MCF 10A (cell line): Measurements from ENCODE around the gene SEH1L. TPM values are rescaled to one million over a fixed set of nuclear protein-coding genes. Genes with fewer than 3 reads are reported as not detected.

Experiments used
- BruUV-seq: library from RNA; stranded (reverse); fragments of 400-500 nt; replicated peaks from 2 replicates; lab custom pipeline; 2021; lab: Mats Ljungman, UMichigan
- CTCF ChIA-PET: fragments of 300-600 bp; sonication (Branson Sonifier 250); formaldehyde crosslinking; extraction: SDS; loops from one replicate; lab custom pipeline; 2021; ENCODE audit warnings: antibody characterized with exemption, inconsistent platforms; lab: Yijun Ruan, JAX
- POLR2A ChIA-PET: fragments of 300-600, 350-650 bp; sonication (Branson Sonifier 250); formaldehyde crosslinking; extraction: SDS; loops from one replicate; lab custom pipeline; 2020; ENCODE audit warnings: antibody characterized with exemption, inconsistent platforms; lab: Yijun Ruan, JAX
- DNase-seq: peaks from one replicate; pipeline ENCODE4 v3.0.0-alpha.2; 2018; ENCODE audit not compliant: unreplicated experiment
- H3K27ac Mint-ChIP-seq: one replicate; pipeline ENCODE4 v1.8.0; 2022; ENCODE audit warnings: mild to moderate bottlenecking, low read depth, mixed read lengths; ENCODE audit not compliant: unreplicated experiment
- H3K27me3 Mint-ChIP-seq: one replicate; pipeline ENCODE4 v1.8.0; 2022; ENCODE audit warnings: mixed read lengths; ENCODE audit not compliant: insufficient read depth, unreplicated experiment
- H3K36me3 Mint-ChIP-seq: one replicate; pipeline ENCODE4 v1.8.0; 2022; ENCODE audit warnings: mild to moderate bottlenecking, moderate library complexity, mixed read lengths; ENCODE audit not compliant: insufficient read depth, unreplicated experiment
- H3K4me1 Mint-ChIP-seq: one replicate; pipeline ENCODE4 v1.8.0; 2022; ENCODE audit warnings: mixed read lengths; ENCODE audit not compliant: insufficient read depth, unreplicated experiment
- H3K4me3 Mint-ChIP-seq: one replicate; pipeline ENCODE4 v1.8.0; 2022; ENCODE audit warnings: mild to moderate bottlenecking, moderate library complexity, mixed read lengths; ENCODE audit not compliant: unreplicated experiment
- H3K9me3 Mint-ChIP-seq: one replicate; pipeline ENCODE4 v1.8.0; 2022; ENCODE audit warnings: mixed read lengths; ENCODE audit not compliant: unreplicated experiment
- intact Hi-C: fragments of 100-400 bp; cut with micrococcal nuclease; formaldehyde crosslinking; loops from 2 replicates; pipeline ENCODE4 v1.14.1; 2022
- total RNA-seq: library from RNA; stranded (reverse); gene quantifications from 2 replicates; pipeline ENCODE4 v1.2.3, GENCODE V29; 2022
- TF ChIP-seq, protein P1 (sequence below): fragments of 200-600 bp; IDR thresholded peaks from one replicate; pipeline ENCODE4 v1.8.0; 2022; ENCODE audit warnings: antibody characterized with exemption, mild to moderate bottlenecking; ENCODE audit not compliant: unreplicated experiment

The SEH1L gene
- total RNA-seq, 1 experiment from 2014 or later: 139 TPM

DNA sequence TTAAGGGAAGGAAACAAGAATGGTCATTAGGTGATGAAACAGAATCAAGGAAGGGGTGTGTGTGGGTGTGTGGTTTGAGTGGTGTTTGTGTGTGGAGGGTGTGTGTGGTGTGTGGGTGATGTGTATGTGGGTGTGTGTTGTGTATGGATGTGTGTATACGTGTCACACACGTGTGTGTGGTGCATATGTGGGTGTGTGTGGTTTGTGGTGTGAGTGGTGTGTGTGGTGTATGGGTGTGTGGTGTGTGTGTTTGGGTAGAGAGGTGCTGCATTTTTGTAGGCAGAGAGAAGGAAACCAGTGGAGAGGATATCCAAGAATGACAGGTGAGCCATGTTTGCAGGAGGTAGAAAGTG lies 42.3 kb downstream of the SEH1L start:
- POLR2A ChIA-PET: interaction anchor here (0.6 to 3.5 kb wide), 10 partner anchors 10 to 736 kb away, joined by 3 to 33 read pairs (median 6); partner anchors contain the start of genes CEP76, FAM210A, PSMG2 and RNMT
- Mint-ChIP-seq H3K9me3 (no peaks in the 10 kb centered on the region), H3K27me3 (no peaks in the 10 kb centered on the region), H3K36me3 (peaks cover 25% of the 10 kb centered on the region), H3K4me1 (peaks cover 21% of the 10 kb centered on the region), H3K4me3 (peak overlapping the region; percentile 99), H3K27ac (peak overlapping the region; percentile 78)
- intact Hi-C loops: loop anchor here (5.0 kb wide), 1 partner anchor 642 kb away; no protein-coding TSS in a partner anchor
- CTCF ChIA-PET: interaction anchor here (0.6 to 0.7 kb wide), 2 partner anchors 85 to 326 kb away, joined by 3 to 4 read pairs; no protein-coding TSS in a partner anchor
- TF ChIP-seq, protein P1, sequence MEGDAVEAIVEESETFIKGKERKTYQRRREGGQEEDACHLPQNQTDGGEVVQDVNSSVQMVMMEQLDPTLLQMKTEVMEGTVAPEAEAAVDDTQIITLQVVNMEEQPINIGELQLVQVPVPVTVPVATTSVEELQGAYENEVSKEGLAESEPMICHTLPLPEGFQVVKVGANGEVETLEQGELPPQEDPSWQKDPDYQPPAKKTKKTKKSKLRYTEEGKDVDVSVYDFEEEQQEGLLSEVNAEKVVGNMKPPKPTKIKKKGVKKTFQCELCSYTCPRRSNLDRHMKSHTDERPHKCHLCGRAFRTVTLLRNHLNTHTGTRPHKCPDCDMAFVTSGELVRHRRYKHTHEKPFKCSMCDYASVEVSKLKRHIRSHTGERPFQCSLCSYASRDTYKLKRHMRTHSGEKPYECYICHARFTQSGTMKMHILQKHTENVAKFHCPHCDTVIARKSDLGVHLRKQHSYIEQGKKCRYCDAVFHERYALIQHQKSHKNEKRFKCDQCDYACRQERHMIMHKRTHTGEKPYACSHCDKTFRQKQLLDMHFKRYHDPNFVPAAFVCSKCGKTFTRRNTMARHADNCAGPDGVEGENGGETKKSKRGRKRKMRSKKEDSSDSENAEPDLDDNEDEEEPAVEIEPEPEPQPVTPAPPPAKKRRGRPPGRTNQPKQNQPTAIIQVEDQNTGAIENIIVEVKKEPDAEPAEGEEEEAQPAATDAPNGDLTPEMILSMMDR: no peak
- no TSS peak for BruUV-seq
- no peak for DNase-seq

DNA sequence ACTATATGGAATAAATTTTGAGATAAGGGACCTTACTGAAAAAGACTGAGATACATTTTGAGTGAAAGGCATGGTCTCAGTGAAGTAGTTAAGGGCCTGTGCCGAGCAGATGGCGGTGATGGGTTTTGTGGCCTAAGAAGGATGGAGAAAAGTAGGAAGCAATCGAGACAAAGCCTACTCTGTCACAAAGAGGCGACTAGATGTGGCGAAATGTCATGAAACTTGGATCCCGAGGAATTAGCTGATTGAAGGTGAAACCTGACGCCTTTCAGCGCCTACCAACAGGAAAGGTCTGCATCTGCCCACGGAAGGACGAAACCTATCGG lies 42.8 kb downstream of the SEH1L start:
- TSS peak; percentile 94 for BruUV-seq
- Mint-ChIP-seq H3K9me3 (no peaks in the 10 kb centered on the region), H3K27me3 (no peaks in the 10 kb centered on the region), H3K4me1 (peaks cover 21% of the 10 kb centered on the region), H3K4me3 (peak overlapping the region; percentile 99), H3K36me3 (peaks cover 20% of the 10 kb centered on the region), H3K27ac (peak overlapping the region; percentile 83)
- TF ChIP-seq, protein P1: no peak
- no peak for DNase-seq
- ChIA-PET CTCF (interaction anchor here (0.6 to 0.7 kb wide), 3 partner anchors 117 to 326 kb away, joined by 3 to 4 read pairs (median 3); no protein-coding TSS in a partner anchor), POLR2A (interaction anchor here (0.6 to 3.5 kb wide), 24 partner anchors 10 to 736 kb away, joined by 3 to 33 read pairs (median 5); partner anchors contain the start of genes AFG3L2, CEP76, FAM210A and PSMG2)
- intact Hi-C loops: loop anchor here (5.0 kb wide), 1 partner anchor 642 kb away; no protein-coding TSS in a partner anchor

DNA sequence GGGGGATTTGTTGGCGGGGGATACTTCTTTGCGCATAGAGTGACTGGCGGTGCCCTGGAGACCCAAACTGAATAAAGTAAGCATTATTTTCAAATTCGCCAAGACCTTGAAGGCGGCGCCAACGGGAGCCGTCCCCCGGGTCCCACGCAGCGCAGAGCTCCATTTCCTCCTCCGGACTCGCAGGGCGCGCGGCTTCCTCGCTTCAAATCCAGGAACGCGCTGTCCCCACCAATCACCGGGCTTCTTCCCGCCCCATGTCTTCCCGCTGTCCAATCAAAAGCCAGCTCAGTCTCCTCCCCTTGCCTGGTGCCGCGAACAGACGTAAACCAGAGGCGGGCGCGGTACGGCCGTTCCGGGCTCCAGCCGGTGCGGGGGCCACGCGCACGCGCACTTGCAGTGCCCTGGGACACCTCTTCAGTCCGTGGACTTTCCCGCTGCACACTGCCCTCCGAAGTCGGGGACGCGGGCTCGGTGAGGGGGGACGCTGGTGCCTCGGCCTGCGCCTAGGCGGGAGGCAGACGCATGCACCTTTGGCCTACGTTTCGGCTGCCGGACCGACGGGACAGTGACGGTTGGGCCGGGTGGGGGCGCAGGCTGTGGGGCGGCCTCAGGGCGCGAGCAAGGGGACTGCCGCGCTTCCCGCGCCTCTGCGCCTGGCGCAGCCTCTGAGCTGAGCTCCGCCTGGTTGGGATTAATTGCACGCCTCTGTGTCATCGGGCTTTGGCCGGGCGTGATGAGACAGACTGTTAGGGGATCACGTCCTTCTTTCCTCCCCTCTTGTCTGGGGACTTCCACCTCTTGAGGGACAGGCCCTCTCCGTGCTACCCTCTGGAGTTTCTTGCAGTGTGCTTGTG lies 43.4 kb downstream of the SEH1L start, which contains the start of gene CEP192:
Gene CEP192 (plus strand): TSS at position 396 of the 854 bp plus-strand sequence. CDS start 8,063 bp downstream, outside the sequence.
- H3K27me3 Mint-ChIP-seq: no peaks in the 10 kb centered on the region
- H3K9me3 Mint-ChIP-seq: no peaks in the 10 kb centered on the region

More for the DNA sequence above, 43.4 kb downstream of the SEH1L start, which contains the start of gene CEP192:
- Mint-ChIP-seq H3K4me1 (peaks cover 21% of the 10 kb centered on the region), H3K4me3 (peak within 1 kb of the TSS; percentile 99), H3K36me3 (peaks cover 16% of the 10 kb centered on the region), H3K27ac (peak within 1 kb of the TSS; percentile 83)
- intact Hi-C loops: loop anchor here (5.0 kb wide), 1 partner anchor 641 kb away; no protein-coding TSS in a partner anchor
- TSS peak; percentile 41 for BruUV-seq
- CTCF ChIA-PET: interaction anchor here (0.6 to 0.7 kb wide), 3 partner anchors 116 to 327 kb away, joined by 3 to 4 read pairs (median 3); no protein-coding TSS in a partner anchor
- POLR2A ChIA-PET: interaction anchor here (0.6 to 3.5 kb wide), 25 partner anchors 9 to 735 kb away, joined by 3 to 33 read pairs (median 5); partner anchors contain the start of genes AFG3L2, CEP76, FAM210A and PSMG2
- peak; percentile 98 for DNase-seq
- TF ChIP-seq, protein P1: no peak
